IMR-90 (cell line): Measurements from ENCODE around the gene LDLRAD4.

ENCODE experiments used
- CTCF ChIP-seq: conservative IDR thresholded peaks from 2 replicates; pipeline ENCODE4 v1.5.1; 2012; ENCODE audit warnings: mild to moderate bottlenecking, low read depth, low read length, improper control_type of control experiment
- RAD21 ChIP-seq: IDR thresholded peaks from 2 replicates; pipeline ENCODE4 v1.6.1; 2012; ENCODE audit warnings: low read length, improper control_type of control experiment

DNA sequence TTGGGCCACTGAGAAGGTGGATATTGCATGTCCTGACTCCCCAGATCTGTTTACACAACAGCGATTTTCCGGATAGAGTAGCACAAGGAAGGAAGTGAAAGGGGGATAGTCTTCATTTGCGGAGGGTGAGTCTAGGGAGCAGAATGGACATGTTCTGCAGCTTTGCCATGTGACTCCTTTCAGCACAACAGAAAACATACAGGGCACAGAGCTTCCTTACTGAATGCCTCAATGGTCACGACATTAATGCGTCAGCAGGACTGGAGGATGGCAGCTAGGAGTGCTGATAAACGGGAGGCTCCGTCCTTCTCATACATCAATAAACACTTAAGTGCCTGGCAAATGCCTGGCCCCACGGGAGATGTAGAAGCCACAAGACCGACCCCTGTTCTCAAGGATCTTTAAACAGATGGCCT is 344.8 kb downstream of the LDLRAD4 start:
- TF ChIP-seq CTCF (no peak), RAD21 (no peak)
